ENCODE measurements around the gene CBLN1. TPM values are rescaled to one million over a fixed set of nuclear protein-coding genes. Genes with fewer than 3 reads are reported as not detected.

The CBLN1 gene
- total RNA-seq, 1 donor from 2014 or later, result not detected

DNA sequence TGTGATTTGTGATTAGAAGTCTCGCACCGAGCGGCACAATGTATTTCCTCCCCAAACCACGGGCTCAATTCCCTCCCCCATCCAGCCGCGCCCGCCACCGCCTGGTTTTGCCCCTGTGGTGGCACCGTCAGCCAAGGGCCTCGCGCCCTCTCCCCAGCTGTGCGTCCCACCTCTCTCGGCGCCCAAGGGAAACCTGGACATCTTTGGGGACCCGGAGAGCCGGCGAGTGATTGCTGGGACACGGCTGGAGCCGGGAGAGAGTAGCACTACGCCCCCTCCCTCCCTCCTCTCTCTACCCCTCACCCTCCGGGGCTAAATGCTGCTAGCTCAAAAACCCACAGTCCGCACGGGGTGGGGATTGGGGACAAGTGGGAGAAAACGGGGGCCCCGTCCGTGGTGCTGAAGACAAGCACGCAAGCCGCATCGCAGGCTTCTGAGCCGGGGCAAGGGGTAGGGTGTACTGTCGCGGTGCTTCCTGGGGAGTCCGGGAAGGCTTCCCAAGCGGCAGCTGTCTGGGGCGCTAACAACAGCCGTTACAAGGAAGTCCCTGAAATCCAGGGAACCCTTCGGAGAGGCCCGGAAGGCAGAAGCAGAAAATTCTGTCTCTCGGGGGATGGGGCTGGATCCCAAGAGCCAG, 1.4 kb downstream of the CBLN1 start:
- TF ChIP-seq, protein P1, sequence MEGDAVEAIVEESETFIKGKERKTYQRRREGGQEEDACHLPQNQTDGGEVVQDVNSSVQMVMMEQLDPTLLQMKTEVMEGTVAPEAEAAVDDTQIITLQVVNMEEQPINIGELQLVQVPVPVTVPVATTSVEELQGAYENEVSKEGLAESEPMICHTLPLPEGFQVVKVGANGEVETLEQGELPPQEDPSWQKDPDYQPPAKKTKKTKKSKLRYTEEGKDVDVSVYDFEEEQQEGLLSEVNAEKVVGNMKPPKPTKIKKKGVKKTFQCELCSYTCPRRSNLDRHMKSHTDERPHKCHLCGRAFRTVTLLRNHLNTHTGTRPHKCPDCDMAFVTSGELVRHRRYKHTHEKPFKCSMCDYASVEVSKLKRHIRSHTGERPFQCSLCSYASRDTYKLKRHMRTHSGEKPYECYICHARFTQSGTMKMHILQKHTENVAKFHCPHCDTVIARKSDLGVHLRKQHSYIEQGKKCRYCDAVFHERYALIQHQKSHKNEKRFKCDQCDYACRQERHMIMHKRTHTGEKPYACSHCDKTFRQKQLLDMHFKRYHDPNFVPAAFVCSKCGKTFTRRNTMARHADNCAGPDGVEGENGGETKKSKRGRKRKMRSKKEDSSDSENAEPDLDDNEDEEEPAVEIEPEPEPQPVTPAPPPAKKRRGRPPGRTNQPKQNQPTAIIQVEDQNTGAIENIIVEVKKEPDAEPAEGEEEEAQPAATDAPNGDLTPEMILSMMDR (IDR thresholded peaks at IDR 0.05; ENCODE audit: insufficient read depth, low read length, poor library complexity, severe bottlenecking), result no peak
- no peak for DNase-seq (ENCODE audit: low read depth)

DNA sequence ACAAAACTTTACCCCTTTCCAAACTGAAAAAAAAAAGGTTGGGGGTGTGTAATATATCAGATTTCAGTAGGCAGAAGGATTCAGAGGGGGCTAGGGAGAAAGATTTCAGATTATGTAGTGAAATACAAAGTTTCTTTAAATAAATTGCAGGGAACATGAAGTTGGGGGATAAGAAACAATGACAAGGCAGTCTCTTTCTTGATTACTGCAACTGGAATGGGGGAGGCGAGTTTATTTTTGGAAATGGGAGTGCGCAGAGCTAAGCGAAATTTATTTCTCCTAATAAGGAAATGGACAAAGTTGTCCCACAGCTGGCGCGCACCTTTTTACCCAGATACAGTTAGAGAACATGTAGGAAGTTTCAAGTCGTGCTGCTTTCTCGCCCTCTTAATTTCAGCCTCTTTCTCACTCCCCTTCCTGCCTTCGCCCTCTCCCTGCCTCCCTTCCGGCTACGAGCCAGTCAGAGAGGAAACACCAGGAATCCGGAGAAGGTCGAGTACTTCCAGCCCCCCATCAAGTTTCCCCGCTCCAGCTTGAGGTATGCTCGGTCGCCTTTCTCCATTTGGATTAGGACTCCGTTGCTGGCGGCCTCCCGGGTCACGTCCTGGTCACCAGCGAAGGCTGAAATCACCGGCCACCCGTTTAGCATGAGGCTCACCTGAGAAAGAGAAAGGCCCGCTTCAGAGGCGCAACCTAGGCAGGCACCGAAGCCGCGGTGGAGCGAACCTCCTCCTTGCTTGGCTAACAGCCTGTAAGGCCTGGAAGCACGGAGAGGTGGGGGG, 2.5 kb downstream of the CBLN1 start:
- TF ChIP-seq, protein P1 (IDR thresholded peaks at IDR 0.05; ENCODE audit: insufficient read depth, low read length, poor library complexity, severe bottlenecking), result no peak

More for the DNA sequence above, 1.4 kb downstream of the CBLN1 start:
- peaks cover 88% of the 10 kb centered on the region for H3K27me3 ChIP-seq (ENCODE audit: control insufficient read depth, insufficient read depth, low read length)
- H3K36me3 ChIP-seq (ENCODE audit: control insufficient read depth, insufficient read depth, low read length), result no peaks in the 10 kb centered on the region
- H3K4me3 ChIP-seq (ENCODE audit: low read depth, low read length), result no peak overlapping the region

DNA sequence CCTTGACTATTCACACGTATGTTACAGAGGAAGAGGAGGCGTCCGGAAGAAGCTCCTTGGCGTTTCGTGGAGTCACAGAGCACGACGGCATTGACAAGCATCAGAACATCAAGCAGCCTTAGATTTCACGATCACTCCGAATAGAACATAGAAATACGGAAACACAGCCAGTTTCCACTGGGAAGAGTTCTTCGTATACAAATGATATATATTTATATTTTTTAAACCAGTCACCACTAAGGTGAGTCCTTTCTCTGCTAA, 3.1 kb downstream of the CBLN1 start:
- TF ChIP-seq, protein P1 (IDR thresholded peaks at IDR 0.05; ENCODE audit: insufficient read depth, low read length, poor library complexity, severe bottlenecking), result no peak
- no peak for DNase-seq (ENCODE audit: low read depth)
- peaks cover 85% of the 10 kb centered on the region for H3K27me3 ChIP-seq (ENCODE audit: control insufficient read depth, insufficient read depth, low read length)
- no peak overlapping the region for H3K4me3 ChIP-seq (ENCODE audit: low read depth, low read length)
- H3K36me3 ChIP-seq (ENCODE audit: control insufficient read depth, insufficient read depth, low read length), result no peaks in the 10 kb centered on the region

More for the DNA sequence above, 2.5 kb downstream of the CBLN1 start:
- H3K36me3 ChIP-seq (ENCODE audit: control insufficient read depth, insufficient read depth, low read length), result no peaks in the 10 kb centered on the region
- DNase-seq (ENCODE audit: low read depth), result no peak
- H3K27me3 ChIP-seq (ENCODE audit: control insufficient read depth, insufficient read depth, low read length), result peaks cover 91% of the 10 kb centered on the region
- no peak overlapping the region for H3K4me3 ChIP-seq (ENCODE audit: low read depth, low read length)

DNA sequence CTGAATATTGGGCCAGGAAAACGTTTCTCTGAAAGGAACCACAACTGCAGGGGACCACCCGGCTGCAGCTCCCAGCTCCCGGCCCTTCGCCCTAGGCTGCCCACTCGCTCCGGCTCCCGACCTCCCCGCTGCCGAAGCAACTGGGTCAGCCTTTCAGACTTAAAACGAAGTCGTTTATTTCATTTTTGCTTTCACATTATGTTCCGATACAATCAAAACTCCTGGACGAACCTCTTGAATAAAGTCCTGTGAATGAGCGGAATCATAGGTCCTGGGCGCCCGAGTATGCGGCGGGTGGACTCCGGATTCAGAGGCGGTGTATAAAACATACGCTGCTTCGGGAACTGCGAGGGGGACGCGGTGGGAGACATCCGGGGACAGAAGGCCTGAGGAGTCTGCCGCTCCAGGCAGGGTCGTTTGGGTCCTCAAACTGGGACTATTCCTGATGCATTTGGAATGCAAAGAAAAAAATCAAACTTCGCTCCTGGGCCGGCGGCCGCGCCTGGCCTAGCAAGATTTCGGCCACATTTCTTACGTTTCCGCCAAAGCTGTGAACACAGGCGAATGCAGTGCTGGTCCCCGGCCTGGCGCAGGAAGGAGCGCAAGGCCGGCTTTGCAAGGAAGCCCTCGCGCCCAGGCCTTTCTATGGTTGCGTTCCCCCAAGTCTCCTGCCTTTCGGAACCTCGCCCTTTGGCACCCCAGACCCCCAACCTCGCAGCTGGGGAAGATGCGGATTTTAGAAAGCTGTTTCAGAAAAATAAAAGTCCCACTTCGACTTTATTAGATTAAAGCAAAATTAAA, 3.7 kb downstream of the CBLN1 start:
- DNase-seq (ENCODE audit: low read depth), result no peak
- Histone ChIP-seq H3K4me3 (ENCODE audit: low read depth, low read length) (no peak overlapping the region), H3K36me3 (ENCODE audit: control insufficient read depth, insufficient read depth, low read length) (no peaks in the 10 kb centered on the region), H3K27me3 (ENCODE audit: control insufficient read depth, insufficient read depth, low read length) (peaks cover 85% of the 10 kb centered on the region)
- TF ChIP-seq, protein P1 (IDR thresholded peaks at IDR 0.05; ENCODE audit: insufficient read depth, low read length, poor library complexity, severe bottlenecking), result no peak

DNA sequence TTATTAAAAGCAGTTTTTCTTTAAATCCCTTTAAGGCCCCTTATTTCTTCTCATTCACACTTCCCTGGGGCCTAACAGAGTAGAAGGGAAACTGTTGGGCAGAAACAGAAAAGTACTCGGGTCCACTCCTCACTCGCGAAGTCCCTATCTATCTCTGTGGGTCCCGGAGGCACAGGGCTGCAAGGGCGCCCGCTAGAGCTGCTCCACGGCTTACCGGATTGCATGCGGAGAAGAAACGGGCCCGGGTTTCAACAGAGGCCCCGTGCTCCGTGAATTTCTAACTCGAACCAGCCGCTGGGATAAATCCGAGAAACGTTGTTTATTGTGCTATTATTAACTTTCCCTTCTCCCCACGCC, 4.3 kb downstream of the CBLN1 start:
- DNase-seq (ENCODE audit: low read depth), result no peak
- H3K4me3 ChIP-seq (ENCODE audit: low read depth, low read length), result no peak overlapping the region
- peaks cover 79% of the 10 kb centered on the region for H3K27me3 ChIP-seq (ENCODE audit: control insufficient read depth, insufficient read depth, low read length)
- H3K36me3 ChIP-seq (ENCODE audit: control insufficient read depth, insufficient read depth, low read length), result no peaks in the 10 kb centered on the region
- TF ChIP-seq, protein P1 (IDR thresholded peaks at IDR 0.05; ENCODE audit: insufficient read depth, low read length, poor library complexity, severe bottlenecking), result no peak
